Ishikawa (cell line): ENCODE data around the gene USP38.

Experiments used
- CEBPB ChIP-seq: IDR thresholded peaks from 2 replicates; pipeline ENCODE4 v1.6.1; 2012
- EGR1 ChIP-seq: IDR thresholded peaks from 2 replicates; pipeline ENCODE4 v1.6.1; 2012
- EP300 ChIP-seq: IDR thresholded peaks from 2 replicates; pipeline ENCODE4 v1.6.1; 2012; ENCODE audit warnings: borderline replicate concordance
- FOXM1 ChIP-seq: IDR thresholded peaks from 2 replicates; pipeline ENCODE4 v1.6.1; 2012; ENCODE audit warnings: low read depth, borderline replicate concordance
- NFIC ChIP-seq: IDR thresholded peaks from 2 replicates; pipeline ENCODE4 v1.6.1; 2012
- RAD21 ChIP-seq: IDR thresholded peaks from 2 replicates; pipeline ENCODE4 v1.6.1; 2012; ENCODE audit warnings: low read depth
- REST ChIP-seq: IDR thresholded peaks from 2 replicates; pipeline ENCODE4 v1.6.1; 2012; ENCODE audit warnings: low read depth, mild to moderate bottlenecking
- TAF1 ChIP-seq: IDR thresholded peaks from 2 replicates; pipeline ENCODE4 v1.6.1; 2012; ENCODE audit warnings: low read depth, mild to moderate bottlenecking
- TCF12 ChIP-seq: IDR thresholded peaks from 2 replicates; pipeline ENCODE4 v1.6.1; 2012; ENCODE audit warnings: low read depth
- TEAD4 ChIP-seq: IDR thresholded peaks from 2 replicates; pipeline ENCODE4 v1.6.1; 2012
- YY1 ChIP-seq: IDR thresholded peaks from 2 replicates; pipeline ENCODE4 v1.6.1; 2012; ENCODE audit warnings: low read depth

GRCh38 chr4:143246977-143247376, 62.3 kb downstream of the USP38 start:
- no peak for TF ChIP-seq EGR1
- no peak for TF ChIP-seq CEBPB
- no peak for TF ChIP-seq REST
- no peak for TF ChIP-seq RAD21
- no peak for TF ChIP-seq FOXM1
- no peak for TF ChIP-seq EP300
- TF ChIP-seq TAF1, result no peak
- TF ChIP-seq TEAD4, result no peak
- no peak for TF ChIP-seq TCF12
- no peak for TF ChIP-seq YY1
- TF ChIP-seq NFIC, result no peak
